GM19025 (cell line): Measurements from ENCODE around the gene MROH8.
A peak's percentile ranks its signal among the peaks of the same experiment; 100 is the strongest.
"Not testable (repeated sequence)": the region's sequence is repeated elsewhere in the genome, so short reads cannot be mapped to it uniquely, and the experiment has no call there.

Experiments
- ATAC-seq: cut with Tn5 transposase; IDR thresholded peaks from one replicate; pipeline ENCODE4 v1.9.1; 2021; ENCODE audit warnings: mild to moderate bottlenecking, low read depth, moderate library complexity; ENCODE audit not compliant: unreplicated experiment

Gene MROH8

DNA sequence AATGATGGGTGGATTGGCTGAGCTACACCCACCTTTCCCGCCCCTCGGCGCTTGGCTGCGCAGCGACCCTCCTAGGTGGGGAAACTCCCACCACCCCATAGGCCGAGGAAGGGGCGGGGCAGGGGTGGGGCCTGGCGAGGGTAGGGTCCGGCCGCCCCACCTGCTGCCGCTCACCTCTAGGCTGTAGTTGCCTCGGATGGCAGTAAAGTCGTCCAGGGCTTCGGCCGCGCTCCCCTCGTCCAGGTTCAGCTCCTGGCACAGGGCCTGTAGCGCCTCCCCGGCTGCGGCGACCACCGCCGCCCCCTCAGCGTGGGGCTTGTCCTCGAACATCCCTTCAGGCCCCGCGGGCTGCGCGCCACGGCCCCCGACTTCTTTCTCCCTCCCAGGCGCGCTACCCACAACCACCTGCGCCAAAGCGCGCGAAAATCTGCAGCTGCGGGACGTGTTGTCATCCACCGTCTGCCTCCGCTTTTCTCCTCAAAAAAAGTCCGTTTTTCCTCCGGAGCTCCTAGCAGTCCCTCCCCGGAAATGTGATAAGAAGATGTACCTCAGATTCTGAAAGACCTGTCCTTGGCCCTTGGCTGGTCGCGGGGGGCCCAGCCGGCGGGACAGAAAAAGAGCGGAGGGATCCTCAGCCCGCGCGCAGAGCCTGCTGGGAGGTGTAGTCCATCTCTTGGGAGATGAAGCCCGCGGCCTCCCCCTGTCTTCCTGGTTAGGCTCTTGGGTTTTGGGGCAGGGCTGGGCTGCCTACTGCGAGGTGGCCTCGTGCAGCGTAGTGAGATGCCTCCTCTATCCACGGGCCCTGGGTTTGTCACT lies 83.5 kb downstream of the MROH8 start, which contains the start of gene RBL1:
Gene RBL1 (minus strand): TSS at position 399 of the 816 bp plus-strand sequence. CDS start 69 bp downstream, at position 330.
- peak; percentile 69 for ATAC-seq

DNA sequence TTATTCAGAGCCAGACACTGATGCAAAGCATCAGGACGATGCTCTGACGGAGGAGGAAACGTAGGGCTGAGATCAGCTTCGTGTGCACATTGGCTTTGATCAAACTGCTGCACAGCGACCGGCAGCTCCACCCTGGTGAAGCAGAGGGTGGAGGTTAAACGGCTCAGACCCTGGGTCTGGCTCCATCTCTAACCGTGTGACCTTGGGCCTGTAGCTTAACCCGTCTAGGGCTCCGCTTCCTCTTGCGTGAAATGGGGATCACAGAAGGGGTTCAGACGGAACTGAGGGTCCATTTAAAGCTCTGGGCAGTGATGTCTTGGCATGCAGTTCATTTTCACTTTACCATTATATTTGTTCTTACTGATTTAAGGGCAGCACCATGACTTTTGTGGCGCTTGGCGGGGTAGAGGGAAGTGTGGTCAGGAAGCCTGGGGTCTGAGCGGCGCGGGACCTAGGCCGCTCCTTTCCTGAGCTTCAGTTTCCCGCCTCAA lies 84.2 kb downstream of the MROH8 start:
- ATAC-seq: peak; percentile 8

DNA sequence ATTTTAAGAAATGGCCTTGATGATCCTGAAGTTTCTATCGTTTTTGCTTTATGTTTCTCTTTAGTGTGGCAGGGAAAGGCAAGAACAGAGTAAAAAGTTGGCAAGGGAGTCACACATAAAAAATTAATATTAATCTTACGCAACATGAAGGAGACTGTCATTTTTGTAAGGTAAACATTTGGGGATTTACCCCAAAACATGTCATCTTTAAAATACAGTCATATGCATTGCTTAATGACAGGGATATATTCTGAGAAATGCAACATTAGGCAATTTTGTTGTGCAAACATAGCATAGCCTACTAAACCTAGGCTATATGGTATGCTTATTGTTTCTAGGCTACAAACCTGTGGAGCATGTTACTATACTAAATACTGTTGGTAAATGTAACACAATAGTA lies 88.9 kb downstream of the MROH8 start:
- no peak for ATAC-seq

DNA sequence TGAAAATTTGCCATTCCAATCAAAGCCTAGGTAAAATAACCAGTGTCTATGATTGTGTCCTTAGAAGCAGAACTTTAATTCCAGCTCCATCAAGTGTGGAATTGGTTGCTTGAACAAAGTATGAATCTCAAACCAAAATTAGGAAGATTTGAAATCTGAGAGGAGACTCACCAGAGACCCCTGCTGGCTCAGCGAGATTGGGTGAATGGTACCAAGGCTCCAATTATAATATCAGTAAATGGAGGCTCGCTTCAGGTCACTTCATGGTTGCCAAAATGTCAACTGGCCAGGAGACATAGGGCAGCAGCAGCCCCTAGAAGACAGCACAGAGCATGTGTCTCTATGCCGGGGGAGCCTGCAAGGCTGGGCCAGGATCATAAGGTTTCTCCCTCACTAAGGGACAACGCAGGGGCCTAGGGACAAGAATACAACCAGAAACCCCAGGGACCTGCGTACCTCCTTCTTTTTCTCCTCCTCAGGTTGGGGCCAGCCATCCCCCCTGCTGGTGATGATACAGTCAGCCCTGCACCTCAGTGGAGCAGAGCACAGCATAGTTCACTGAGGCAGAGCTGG lies 97.5 kb downstream of the MROH8 start:
- ATAC-seq: no peak

DNA sequence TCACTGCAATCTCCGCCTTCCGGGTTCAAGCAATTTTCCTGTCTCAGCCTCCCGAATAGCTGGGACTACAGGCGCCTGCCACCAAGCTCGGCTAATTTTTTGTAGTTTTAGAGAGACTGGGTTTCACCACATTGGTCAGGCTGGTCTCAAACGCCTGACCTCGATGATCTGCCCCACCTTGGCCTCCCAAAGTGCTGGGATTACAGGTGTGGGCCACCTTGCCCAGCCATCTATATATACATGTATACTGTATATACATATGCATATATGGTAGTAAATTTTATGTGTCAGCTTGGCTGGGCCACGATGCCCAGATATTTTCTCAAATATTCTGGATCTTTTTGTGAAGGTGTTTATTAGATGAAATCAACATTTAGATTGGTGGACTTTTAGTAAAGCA lies 102.3 kb downstream of the MROH8 start:
- no peak for ATAC-seq

DNA sequence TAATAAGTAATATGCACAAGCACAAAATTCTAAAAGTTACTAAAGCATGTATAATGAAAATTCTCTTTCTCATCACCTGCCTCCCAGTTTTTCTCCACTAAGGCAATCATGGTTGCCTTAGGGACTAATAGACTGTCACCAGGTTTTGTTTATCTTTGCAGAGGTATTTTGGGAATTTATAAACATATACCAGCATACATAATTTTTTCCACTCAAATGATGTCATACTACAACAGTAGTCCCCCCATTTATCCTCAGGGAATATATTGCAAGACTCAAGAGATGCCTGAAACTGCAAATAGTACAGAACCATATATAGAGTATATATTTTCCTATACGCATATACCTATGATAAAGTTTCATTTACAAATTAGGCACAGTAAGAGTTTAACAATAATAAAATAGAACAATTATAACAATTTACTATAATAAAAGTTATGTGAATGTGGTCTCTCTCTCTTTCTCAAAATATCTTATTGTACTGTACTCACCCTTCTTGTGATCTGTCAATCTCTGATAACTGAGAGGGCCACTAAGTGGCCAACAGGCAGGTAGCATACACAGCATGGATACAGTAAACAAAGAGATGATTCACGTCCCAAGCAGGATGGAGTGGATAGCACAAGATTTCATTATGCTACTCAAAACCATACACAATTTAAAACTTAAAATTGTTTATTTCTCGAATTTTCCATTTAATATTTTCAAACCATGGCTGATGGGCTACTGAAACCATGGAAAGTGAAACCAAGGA lies 103.2 kb downstream of the MROH8 start:
- ATAC-seq: no peak

DNA sequence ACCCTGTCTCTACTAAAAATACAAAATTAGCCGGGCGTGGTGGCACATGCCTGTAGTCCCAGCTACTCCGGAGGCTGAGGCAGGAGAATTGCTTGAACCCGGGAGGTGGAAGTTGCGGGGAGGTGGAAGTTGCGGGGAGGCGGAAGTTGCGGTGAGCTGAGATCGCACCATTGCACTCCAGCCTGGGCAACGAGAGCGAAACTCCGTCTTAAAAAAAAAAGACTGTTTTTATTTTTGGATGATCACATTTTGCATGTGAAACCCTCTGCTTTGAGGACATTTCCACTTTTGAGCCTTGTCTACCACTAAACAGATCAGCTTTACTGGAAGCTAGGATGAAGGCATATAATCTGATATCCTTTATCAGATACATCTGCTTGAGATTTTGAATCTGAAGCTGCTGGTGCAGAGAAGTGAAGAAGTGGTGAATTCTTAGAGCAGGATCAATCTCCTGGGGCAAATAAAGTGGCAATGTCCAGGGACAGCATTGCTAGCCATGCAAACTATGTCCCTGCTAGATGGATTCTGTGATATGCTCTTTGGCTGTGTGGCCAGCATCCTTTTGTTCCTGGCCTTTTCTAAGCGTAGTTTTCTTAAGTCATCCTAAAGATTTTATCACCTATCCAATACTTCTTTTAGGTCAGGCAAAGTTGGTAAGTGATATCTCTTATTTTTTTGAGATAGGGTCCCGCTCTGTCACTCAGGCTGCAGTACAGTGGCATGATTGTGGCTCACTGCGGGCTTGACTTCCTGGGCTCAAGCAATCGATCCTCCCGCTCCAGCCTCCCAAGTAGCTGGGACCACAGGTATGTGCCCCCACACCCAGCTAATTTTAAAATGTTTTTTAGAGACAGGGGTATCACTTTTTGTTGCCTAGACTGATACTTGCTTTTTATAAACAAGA lies 106.8 kb downstream of the MROH8 start:
- ATAC-seq: no peak

DNA sequence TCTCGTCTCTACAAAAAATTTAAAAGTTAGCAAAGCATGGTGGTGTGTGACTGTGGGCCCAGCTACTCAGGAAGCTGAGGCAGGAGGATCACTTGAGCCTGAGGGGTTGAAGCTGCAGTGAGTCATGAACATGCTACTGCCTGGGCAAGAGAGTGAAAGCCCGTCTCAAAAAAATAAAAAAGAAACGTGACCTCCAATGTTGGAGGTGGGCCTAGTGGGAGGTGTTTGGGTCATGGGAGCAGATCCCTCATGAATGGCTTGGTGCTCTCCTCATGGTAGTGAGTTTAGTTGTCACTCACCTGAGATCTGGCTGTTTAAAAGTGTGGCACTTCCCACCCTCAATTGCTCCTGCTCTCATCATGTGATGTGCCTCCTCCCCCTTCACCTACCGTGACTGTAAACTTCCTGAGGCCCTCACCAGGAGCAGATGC lies 107.9 kb downstream of the MROH8 start:
- no peak for ATAC-seq

DNA sequence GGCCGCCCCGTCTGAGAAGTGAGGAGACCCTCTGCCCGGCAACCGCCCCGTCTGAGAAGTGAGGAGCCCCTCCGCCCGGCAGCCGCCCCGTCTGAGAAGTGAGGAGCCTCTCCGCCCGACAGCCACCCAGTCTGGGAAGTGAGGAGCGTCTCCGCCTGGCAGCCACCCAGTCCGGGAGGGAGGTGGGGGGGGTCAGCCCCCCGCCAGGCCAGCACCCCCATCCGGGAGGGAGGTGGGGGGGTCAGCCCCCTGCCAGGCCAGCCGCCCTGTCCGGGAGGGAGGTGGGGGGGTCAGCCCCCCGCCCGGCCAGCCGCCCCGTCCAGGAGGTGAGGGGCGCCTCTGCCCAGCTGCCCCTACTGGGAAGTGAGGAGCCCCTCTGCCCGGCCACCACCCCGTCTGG lies 109.8 kb downstream of the MROH8 start:
- not testable (repeated sequence) for ATAC-seq

DNA sequence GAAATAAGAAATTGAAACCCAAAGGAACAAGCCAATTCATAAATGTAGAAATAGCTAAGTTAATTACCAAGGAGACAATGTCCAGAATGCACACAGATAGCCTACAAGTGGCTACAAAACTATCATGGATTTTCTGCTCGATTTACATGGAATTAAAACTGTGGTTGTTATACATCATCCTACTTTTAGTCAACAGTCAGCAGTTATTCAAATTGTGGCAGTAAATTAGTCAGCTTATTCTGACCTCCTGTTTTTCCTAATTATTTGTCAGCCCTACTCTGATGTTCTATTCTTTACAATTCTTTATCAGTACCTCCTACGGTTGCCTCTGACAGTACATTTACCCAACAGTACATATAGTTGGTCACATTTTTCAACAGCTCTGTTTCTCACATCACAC lies 113.2 kb downstream of the MROH8 start:
- ATAC-seq: no peak

DNA sequence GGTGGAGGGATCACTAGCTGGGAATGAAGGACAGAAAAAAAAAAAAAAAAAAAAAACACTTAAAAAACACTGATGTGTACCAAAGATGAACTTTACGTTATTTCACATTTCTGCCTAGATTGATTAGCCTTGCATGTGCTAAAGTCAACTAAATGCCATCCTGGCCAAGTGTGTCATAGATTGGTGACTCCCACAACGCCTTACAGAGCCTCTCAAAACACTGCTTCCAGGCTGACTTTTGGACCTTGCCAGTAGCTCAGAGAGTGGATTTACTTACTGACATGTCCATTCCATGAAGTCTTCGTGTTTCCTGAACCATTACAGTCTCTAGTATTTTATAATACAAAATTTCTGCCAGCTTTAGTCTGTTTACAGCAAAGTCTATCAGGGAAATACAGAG lies 124.1 kb downstream of the MROH8 start:
- ATAC-seq: no peak

DNA sequence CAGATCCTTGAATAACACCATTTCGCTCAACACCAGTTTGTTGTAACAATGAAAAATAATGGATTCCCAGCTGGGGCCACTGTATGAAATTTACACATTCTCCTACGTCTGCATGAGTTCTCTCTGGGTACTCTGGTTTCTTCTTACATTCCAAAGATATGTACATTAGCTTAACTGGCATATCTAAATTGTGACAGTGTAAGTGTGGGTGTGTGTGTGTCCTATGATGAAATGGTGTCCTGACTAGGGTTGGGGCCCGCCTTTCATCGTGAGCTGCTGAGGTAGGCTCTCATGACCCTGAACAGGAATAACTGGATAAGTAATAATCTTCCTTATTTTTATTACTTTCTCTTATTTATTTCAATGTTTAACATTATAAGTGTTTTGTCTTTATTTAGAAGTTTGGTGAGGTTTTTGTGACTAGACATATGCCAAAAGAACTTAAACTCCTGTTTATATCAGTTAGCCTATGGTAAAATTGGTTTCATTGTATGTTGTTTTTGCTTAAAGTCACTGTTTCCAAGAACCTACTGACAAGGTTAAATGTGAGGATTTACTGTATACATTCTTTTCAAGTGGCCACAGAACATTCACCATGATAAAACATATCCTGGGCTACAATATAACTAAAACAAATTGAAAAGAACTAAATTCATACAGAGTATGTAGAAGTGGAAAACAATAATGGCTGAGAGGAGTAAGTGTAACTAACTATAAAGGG lies 126.0 kb downstream of the MROH8 start:
- no peak for ATAC-seq
